HEK293T (cell line): ENCODE measurements around the gene SLC6A16.
"Not testable (repeated sequence)": the region's sequence is repeated elsewhere in the genome, so short reads cannot be mapped to it uniquely, and the experiment has no call there.

Source experiments
- CTCF ChIA-PET: fragments of 350-600 bp; formaldehyde crosslinking; extraction: SDS; loops from one replicate; lab custom pipeline; 2021; ENCODE audit warnings: antibody characterized with exemption, inconsistent platforms; lab: Yijun Ruan, JAX
- POLR2A ChIA-PET: fragments of 350-600 bp; formaldehyde crosslinking; extraction: SDS; loops from one replicate; lab custom pipeline; 2020; ENCODE audit warnings: antibody characterized with exemption, inconsistent platforms; lab: Yijun Ruan, JAX
- DNase-seq: peaks from one replicate; pipeline ENCODE4 v3.0.0; 2012; ENCODE audit warnings: mixed read lengths; ENCODE audit errors: extremely low spot score
- ARNT ChIP-seq: fragments of 450-650 bp; IDR thresholded peaks from 2 replicates; pipeline ENCODE4 v1.6.1; 2017; ENCODE audit warnings: mild to moderate bottlenecking
- BHLHE40 ChIP-seq: fragments of 450-650 bp; IDR thresholded peaks from 2 replicates; pipeline ENCODE4 v1.6.1; 2016; ENCODE audit warnings: mild to moderate bottlenecking, moderate library complexity, borderline replicate concordance
- CTBP1 ChIP-seq: fragments of 450-650 bp; IDR thresholded peaks from 2 replicates; pipeline ENCODE4 v1.6.1; 2016; ENCODE audit warnings: borderline replicate concordance
- ELF4 ChIP-seq: fragments of 450-650 bp; IDR thresholded peaks from 2 replicates; pipeline ENCODE4 v1.6.1; 2017; ENCODE audit warnings: antibody characterized with exemption
- FOXA1 ChIP-seq: fragments of 450-650 bp; IDR thresholded peaks from 2 replicates; pipeline ENCODE4 v1.6.1; 2016; ENCODE audit warnings: mild to moderate bottlenecking
- FOXK2 ChIP-seq: fragments of 450-650 bp; IDR thresholded peaks from 2 replicates; pipeline ENCODE4 v1.6.1; 2016; ENCODE audit warnings: mild to moderate bottlenecking
- FOXM1 ChIP-seq: fragments of 450-650 bp; IDR thresholded peaks from 2 replicates; pipeline ENCODE4 v1.6.1; 2017; ENCODE audit warnings: mild to moderate bottlenecking, borderline replicate concordance
- HDGF ChIP-seq: fragments of 450-650 bp; IDR thresholded peaks from 2 replicates; pipeline ENCODE4 v1.6.1; 2017; ENCODE audit warnings: antibody characterized with exemption, borderline replicate concordance
- L3MBTL2 ChIP-seq: fragments of 450-650 bp; conservative IDR thresholded peaks from 2 replicates; pipeline ENCODE4 v1.6.1; 2016; ENCODE audit warnings: mild to moderate bottlenecking
- LEF1 ChIP-seq: fragments of 450-650 bp; IDR thresholded peaks from 2 replicates; pipeline ENCODE4 v1.6.1; 2017; ENCODE audit warnings: mild to moderate bottlenecking, borderline replicate concordance
- NFRKB ChIP-seq: fragments of 450-650 bp; IDR thresholded peaks from 2 replicates; pipeline ENCODE4 v1.6.1; 2016; ENCODE audit warnings: mild to moderate bottlenecking, moderate library complexity
- SP1 ChIP-seq: fragments of 450-650 bp; IDR thresholded peaks from 2 replicates; pipeline ENCODE4 v1.6.1; 2017
- SUZ12 ChIP-seq: fragments of 450-650 bp; IDR thresholded peaks from 2 replicates; pipeline ENCODE4 v1.6.1; 2016; ENCODE audit warnings: mild to moderate bottlenecking
- TARDBP ChIP-seq: fragments of 450-650 bp; IDR thresholded peaks from 2 replicates; pipeline ENCODE4 v1.6.1; 2016
- ZNF384 ChIP-seq: fragments of 450-650 bp; IDR thresholded peaks from 2 replicates; pipeline ENCODE4 v1.6.1; 2016
- TF ChIP-seq, protein P1 (sequence below): fragments of 450-650 bp; IDR thresholded peaks from 2 replicates; pipeline ENCODE4 v1.6.1; 2016

SLC6A16 gene

DNA sequence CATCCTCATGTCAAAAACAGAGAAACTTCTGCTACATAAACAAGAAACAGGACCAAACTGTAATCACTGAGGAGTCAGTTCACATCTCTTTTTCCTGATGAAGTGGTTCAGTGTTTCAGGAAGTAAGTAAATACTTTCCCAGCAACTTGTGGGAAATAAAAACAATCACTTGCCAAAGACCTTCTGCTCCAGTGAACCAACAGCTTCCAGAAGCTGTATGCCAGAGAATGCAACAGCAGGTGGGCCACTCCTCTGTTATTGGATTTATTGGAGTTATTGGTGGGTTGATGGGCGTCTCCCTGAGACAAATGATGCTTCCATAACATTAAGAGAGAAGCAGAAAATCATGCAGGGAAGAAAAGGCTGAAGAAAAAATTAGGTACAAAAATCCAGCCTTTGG, 9.9 kb downstream of the SLC6A16 start:
- DNase-seq: no peak
- TF ChIP-seq FOXK2 (no peak), SUZ12 (no peak), HDGF (no peak)
- TF ChIP-seq, protein P1, sequence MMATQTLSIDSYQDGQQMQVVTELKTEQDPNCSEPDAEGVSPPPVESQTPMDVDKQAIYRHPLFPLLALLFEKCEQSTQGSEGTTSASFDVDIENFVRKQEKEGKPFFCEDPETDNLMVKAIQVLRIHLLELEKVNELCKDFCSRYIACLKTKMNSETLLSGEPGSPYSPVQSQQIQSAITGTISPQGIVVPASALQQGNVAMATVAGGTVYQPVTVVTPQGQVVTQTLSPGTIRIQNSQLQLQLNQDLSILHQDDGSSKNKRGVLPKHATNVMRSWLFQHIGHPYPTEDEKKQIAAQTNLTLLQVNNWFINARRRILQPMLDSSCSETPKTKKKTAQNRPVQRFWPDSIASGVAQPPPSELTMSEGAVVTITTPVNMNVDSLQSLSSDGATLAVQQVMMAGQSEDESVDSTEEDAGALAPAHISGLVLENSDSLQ: no peak
- CTCF ChIA-PET: no interaction called here
- POLR2A ChIA-PET: no interaction called here

DNA sequence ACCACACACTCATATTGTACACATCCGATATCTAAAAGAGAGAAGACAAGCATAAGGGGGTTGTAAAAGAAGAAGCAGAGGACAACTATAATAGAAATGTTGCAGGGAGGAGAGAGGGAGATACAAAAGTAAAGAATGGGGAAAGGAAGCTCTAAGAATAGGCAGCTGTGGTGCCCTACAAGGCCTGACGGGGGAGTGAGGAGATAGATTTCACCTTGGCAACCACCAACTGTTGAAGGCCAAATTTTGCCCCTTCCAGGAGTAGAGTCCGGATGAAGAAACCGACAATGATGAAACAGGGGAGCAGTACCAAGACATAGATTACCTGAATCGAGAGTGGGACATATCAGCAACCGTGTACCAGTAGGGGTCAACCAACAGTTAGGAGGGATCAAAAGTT, 15.9 kb downstream of the SLC6A16 start:
- ChIA-PET POLR2A (no interaction called here), CTCF (no interaction called here)
- no peak for TF ChIP-seq NFRKB
- no peak for TF ChIP-seq ELF4
- no peak for TF ChIP-seq L3MBTL2
- no peak for TF ChIP-seq LEF1
- TF ChIP-seq FOXM1: no peak
- no peak for TF ChIP-seq FOXK2
- no peak for TF ChIP-seq ARNT
- TF ChIP-seq TARDBP: no peak
- TF ChIP-seq SP1: no peak
- TF ChIP-seq ZNF384: no peak
- TF ChIP-seq BHLHE40: no peak
- DNase-seq: no peak

DNA sequence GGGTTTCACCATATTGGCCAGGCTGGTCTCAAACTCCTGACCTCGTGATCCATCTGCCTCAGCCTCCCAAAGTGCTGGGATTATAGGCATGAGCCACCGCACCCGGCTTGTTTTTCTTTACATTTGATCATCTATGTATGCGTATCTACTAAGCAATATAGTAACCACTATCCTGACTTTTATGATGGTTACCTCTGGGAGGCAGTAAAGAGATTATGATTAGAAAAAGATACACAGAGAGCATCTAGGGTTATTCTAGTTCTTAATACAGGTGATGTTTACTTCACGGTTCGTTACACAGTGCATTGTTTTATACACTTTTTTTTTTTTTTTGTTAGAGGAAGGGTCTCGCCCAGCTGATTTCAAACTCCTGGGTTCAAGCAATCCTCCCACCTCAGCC, 18.3 kb downstream of the SLC6A16 start:
- DNase-seq, POLR2A ChIA-PET, CTCF ChIA-PET: not testable (repeated sequence)

DNA sequence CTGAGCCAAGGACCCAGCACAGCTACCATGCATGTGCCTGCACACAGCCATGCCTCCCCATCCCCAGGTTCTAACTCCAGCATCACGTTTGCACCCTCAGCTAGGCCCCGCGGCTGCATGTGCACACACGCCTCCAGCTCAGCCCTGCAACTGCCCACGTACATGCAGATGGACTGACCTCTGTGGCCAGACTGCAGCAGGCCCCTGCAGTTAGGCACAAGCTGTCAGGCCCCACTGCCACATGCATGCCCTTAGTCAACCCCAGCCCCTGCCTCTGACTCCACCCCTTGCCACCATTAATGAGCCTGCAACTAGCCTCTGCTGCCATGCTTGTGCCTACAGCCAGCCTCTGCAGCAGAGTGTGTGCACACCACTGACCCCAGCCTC, 23.1 kb downstream of the SLC6A16 start:
- CTCF ChIA-PET: interaction anchor here (0.6 to 1.9 kb wide), 8 partner anchors 10 to 122 kb away, joined by 3 to 10 read pairs (median 4); no protein-coding TSS in a partner anchor
- POLR2A ChIA-PET: no interaction called here
- TF ChIP-seq SP1 (no peak), LEF1 (no peak), ARNT (no peak), NFRKB (no peak), SUZ12 (no peak), CTBP1 (no peak), TARDBP (no peak), BHLHE40 (no peak), FOXK2 (no peak), FOXM1 (no peak), ELF4 (no peak), FOXA1 (no peak), L3MBTL2 (no peak), HDGF (no peak), ZNF384 (no peak)
- TF ChIP-seq, protein P1: no peak
- no peak for DNase-seq

DNA sequence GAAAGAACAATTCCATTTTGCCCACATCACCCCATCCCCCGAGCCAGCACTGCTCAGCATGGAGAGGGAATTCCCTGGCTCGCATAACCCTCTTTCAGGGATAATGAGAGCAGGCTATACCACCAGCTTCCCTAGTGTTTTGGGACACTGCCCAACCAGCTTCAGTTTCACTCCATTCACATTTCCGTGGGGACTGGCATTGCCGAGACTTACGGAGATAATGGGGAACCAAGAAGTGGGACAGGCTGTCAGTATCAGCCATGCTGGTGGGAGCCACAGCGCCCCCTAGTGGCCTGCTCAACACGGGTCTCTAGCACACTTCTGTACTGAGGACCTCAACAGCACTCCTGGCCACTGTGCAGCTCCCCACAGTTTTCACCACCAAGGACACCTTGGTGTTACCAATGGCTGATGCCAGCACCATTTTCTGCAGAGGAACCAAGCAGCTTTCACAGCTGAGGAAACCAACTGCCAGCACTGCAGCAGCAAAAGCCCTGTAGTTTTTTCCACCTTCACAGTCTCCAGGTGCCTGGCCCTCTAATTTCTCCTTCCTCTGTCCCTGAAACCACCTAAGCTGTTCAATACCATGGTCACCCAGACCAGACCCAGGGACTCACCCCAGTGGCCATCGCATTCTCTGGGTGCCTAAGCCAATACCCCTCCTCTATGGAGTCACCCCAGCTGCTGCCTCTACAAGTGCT, 23.7 kb downstream of the SLC6A16 start:
- TF ChIP-seq NFRKB (no peak), ARNT (no peak), CTBP1 (no peak)
- TF ChIP-seq, protein P1: peak; percentile 58
- peak; percentile 90 for DNase-seq
- CTCF ChIA-PET: interaction anchor here (0.6 to 1.9 kb wide), 11 partner anchors 10 to 123 kb away, joined by 3 to 10 read pairs (median 4); no protein-coding TSS in a partner anchor
- POLR2A ChIA-PET: no interaction called here

DNA sequence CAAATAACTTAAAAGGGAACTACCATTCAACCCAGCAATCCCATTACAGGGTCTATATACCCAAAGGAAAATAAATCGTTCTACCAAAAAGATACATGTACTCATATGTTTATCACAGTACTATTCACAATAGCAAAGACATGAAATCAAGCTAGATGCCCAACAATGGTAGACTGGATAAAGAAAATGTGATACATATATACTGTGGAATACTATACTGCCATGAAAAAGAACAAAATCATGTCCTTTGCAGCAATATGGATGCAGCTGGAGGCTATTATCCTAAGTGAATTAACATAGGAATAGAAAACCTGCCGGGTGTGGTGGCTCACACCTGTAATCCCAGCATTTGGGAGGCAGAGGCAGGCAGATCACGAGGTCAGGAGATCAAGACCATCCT, 26.3 kb downstream of the SLC6A16 start:
- POLR2A ChIA-PET, CTCF ChIA-PET, DNase-seq: not testable (repeated sequence)

DNA sequence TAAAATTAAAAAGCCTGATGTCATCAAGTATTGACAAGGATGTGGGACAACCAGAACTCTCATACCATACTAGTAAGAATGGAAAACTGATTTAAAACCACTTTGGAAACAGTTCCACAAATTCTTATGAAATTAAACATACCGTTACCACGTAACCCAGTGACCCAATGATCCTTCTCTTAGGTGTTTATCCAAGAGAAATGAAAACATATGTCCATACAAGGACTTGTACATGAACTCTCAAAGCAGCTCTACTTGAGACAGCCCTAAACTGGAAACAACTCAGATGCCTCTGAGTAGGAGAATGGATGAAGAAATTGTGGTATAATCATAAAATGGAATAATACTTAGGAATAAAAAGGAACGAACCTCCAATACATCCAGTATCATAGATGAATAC, 27.6 kb downstream of the SLC6A16 start:
- ChIA-PET CTCF (no interaction called here), POLR2A (no interaction called here)
- TF ChIP-seq FOXA1 (no peak), TARDBP (no peak), FOXM1 (no peak), FOXK2 (no peak), SUZ12 (no peak), ELF4 (no peak), CTBP1 (no peak), ZNF384 (no peak), HDGF (no peak), BHLHE40 (no peak)
- TF ChIP-seq, protein P1: no peak
- no peak for DNase-seq
